ENCODE measurements around the gene BANF1.
"Not testable (repeated sequence)": the region's sequence is repeated elsewhere in the genome, so short reads cannot be mapped to it uniquely, and the experiment has no call there.

BANF1 gene

GRCh38 chr11:65978391-65979238, 23.7 kb upstream of the BANF1 start:
- no peak for DNase-seq

GRCh38 chr11:65979261-65979759, 23.0 kb upstream of the BANF1 start:
- no peak for DNase-seq

DNA sequence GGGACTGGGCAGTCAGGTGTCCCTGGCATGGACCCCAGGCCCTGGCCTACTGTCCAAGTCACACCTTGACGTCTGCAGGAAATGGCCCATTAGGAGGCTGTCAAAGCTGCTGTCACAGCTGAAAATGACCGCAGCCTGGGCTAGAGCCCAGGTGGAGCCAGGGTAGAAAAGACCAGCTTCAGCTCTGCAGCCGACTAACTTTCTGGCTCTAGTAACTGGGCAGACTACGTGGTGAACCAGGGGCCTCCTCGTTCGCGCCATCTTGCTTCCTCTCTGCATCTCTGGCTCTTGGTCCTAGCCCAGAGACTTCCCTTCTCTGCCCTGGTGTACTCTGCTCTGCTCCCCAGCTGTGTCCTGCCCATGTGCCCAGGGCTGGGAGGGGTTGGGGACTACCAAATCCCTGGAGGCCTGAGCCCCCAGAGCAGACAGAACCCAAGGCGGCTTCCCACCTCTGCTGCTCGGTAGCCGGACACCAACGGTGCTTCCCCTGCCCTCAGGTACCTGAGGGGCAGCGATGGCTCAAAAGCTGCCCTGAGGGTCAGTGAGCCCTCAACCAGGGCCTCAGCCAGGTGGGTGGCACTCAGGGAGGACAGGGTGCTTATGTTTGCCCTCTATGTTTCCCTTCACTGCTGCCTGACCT, 21.1 kb upstream of the BANF1 start:
- DNase-seq: no peak

DNA sequence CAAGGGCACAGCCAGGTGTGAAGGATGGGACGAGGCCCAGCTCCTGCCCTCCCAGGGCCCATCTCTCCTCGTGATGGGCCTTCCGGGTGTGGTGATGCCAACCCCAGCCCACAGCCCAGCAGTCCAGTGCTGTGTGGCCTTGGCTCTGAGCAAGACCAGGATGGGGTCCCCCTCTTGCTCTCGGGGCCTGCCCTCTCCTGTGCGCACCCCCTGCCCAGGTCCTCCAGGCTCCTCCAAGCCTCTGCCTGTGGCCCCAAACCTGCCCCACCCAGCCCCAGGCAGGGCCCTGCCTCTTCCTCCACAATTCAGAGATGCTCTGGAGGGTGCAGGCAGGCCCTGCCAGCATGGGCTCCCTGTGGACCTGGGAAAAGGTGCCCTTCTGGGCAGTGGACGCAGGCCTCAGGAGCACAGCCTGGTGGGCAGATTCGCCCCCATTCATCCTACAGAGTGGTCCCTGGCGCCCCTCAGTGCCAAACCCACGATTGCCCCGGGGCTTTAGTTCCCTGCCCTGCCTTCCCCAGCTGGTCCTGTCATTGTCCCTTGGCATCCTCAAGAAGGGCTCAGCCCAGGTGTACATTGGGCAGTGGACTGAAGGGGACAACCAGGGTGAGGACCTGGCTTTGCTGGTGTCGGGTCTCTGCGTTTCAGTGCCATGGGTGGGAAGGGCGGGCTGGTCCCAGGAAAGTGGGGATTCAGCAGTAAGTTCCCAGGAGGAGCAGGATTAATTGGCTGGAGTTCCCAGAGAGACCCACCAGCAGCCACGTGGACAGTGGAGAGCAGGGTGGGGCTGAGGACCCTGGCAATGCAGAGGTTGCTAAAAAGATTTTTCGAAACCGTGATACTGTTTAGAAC, 20.1 kb upstream of the BANF1 start:
- no peak for DNase-seq

DNA sequence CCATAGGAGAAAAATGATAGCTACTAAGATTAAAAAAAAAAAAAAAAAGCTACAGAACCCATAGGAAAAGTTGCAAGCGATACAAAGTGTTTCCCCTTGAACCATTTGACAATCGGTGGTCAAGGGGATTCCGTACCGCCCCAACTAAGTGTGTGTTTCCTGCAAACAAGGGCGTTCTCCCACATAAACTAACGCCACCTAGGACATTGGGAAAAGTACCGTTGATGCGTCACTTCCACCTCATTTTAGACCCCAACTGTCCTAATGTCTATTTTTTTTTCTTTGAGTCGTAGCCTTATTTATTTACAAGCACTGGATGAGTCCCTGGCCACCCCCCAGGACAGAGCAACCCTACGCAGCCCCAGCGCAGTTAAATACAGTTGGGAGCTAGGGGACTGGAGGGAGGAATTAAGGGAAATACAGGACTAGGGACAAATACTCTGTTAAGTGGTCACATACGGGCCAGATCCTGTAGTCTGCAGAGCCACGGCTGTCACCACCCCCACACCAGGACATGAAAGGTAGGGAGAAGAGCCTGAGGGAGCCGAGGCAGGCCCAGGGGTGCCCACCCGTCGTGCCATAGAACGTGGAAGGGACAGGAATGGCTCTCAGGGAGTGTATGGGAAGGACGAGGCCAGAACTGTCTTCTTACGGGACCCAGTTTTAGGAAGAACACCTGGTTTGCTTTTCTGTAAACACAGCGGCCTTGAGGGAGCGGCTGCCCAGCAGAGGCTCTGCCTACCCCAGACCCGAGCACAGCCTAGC, 19.3 kb upstream of the BANF1 start:
- DNase-seq: no peak

GRCh38 chr11:65983589-65983987, 18.7 kb upstream of the BANF1 start:
- no peak for DNase-seq

GRCh38 chr11:65987336-65987735, 15.0 kb upstream of the BANF1 start:
- no peak for DNase-seq

DNA sequence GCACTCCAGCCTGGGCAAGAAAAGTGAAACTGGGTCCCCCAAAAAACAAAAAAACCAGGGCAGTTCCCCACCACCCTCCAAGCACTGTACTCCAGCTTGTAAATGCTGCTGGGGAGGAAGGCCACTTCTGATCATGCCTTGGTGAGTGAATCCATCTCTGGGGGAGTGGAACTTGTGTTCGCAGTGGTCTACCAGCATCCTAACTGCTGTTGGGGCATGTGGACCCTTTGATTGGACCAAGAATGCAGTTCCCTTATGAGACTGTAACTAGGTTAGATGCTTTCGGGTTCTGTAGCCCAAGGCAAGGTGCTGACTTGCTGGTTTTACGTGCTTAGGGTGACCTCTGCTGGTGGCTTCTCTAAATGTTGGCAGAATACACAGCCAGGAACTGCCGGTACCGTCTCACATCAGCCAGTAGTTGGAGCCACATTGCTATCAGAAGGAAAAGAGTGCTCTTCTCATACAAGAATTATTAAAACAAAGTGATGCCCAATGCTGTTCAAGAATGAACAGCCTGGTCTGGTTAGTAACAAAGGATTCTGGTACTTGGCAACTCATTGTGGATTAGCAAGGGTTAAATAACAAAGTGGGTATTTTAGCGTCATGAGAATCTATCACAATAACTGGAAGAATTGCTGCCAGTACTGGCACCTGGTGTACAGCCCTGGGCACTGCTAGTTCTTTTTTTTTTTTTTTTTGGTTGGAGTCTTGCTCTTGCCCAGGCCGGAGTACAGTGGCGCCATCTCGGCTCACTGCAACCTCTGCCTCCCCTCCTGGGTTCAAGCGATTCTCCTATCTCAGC, 13.3 kb upstream of the BANF1 start:
- DNase-seq: peak; percentile 86

DNA sequence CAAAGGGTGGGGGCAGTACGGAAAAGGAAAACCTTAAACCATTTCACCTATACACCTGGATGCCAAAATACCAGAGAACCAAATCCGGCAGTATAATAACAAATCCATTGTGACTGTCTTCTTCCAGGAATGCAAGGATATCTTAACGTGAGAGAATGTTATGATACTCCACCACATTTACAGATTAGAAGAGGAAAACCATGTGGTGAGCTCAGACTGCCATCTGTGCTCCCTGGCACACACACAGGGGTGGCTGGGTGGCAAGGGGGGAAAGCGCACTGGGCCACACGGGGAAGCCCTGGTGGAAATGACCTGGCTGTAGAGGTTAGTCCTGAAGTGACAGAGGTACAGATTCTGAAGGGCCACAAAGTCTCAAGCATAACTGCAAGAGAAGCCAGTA, 10.2 kb upstream of the BANF1 start:
- DNase-seq: no peak

GRCh38 chr11:65997286-65997685, 5.0 kb upstream of the BANF1 start:
- DNase-seq: no peak

DNA sequence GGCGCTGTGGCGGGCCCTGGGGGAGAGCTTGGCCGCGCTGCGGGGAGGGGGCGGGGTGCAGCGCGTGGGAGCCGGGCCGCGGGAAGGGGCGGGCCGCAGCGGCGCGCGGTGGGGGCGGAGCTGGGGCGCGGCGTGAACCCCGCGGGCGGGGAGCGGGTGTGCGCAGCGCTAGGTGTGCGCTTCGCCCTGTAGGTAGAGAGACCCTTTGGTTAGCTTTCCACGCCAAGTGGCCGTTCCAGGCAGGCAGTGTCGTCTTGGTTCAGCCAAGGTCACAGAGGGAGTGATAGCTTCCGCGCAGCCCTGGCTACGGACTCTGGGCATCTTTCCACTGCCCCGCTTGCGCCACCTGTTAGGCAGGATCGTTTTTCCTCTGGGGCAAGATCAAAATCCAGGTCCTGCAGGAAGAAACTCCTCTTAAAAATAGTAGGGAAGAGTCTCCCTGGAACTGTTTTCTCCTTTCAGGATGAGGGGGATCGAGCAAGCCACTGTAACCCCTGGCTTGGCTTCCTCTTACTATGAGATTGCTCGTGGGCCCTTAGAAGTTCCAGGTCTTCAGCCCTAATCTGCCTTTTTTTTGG, 434 bp downstream of the BANF1 start:
- no peak for DNase-seq

DNA sequence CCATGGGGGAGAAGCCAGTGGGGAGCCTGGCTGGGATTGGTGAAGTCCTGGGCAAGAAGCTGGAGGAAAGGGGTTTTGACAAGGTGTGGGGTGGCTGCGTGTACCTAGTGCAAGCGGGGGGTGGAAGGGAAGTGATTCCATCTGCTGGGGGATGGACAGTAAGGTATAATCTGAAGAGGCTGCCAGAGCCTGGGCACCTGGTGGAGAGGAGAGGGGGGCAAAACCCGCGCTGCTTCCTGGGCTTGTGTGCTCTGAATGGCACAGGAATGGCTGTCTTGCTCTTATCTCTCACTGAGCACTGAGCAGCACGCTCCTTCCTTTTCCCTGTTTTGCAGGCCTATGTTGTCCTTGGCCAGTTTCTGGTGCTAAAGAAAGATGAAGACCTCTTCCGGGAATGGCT, 988 bp downstream of the BANF1 start:
- no peak for DNase-seq

DNA sequence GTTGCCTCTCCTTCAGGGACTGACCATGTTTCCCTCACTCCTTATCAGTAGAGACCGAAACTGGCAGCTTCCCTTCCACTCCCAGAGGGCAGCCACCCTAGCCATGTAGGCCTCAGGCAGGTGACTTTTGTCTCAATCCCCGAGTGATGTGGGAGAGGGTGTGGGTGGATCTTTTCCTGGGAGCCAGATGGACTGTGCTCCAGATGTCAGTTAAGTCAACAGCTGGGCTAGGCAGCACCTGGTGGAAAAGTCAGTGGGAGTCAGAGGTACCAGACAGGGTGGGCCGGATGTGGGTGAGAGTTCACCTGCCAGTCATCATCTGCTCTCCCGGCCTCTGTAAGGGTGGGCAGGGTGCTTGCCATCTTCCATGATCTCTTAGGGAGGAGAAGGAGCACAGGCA, 1.9 kb downstream of the BANF1 start:
- no peak for DNase-seq

- no peak for DNase-seq
Measured at GRCh38 chr11:66006134-66006890, 4.0 kb downstream of the BANF1 start.

DNA sequence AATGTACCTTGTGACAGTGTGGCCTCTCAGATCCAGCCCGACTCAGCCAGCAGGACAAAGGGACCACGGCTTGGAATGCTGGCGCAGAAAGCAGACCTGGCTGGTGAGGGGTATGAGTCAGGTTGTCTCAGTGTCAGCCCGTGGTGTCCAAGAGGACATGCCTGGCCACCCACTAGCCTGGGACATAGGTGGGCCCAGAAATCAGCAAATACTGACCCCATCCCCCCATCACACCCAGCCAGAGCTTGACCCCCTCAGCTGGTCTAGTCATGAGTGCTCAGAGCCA, 4.5 kb downstream of the BANF1 start:
- no peak for DNase-seq

GRCh38 chr11:66007201-66007634, 4.9 kb downstream of the BANF1 start:
- DNase-seq: no peak

GRCh38 chr11:66008095-66008467, 5.8 kb downstream of the BANF1 start:
- no peak for DNase-seq

DNA sequence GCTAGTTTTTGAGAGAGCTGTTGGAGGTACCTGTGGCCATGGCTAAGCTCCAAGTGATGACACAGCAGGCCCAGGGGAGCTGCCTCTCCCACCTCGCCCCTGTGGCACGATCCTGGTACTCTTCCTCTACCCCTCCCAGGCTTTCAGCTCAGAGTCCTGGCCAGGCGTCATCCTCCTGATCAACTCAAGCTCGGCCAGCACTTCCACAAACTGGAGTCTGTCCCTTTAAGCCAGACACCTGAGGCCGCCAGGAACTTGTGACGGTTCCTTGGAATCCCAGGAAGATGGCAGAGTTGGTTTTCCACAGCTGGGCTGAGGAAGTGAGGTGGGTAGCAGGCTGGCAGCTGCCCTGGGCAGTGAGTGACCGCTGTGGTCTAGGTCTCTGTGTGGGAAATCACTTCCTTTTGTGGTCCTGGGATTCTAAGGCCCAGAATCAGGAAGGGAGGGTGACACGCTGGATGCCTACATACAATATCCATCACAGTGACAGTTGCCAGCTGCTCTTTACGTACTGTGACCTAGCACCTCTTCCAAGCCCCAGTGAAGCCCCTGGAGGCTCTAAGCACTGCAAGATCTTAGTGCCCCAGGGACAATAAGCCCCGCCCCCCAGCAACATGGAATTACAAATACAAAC, 6.3 kb downstream of the BANF1 start:
- DNase-seq: no peak

DNA sequence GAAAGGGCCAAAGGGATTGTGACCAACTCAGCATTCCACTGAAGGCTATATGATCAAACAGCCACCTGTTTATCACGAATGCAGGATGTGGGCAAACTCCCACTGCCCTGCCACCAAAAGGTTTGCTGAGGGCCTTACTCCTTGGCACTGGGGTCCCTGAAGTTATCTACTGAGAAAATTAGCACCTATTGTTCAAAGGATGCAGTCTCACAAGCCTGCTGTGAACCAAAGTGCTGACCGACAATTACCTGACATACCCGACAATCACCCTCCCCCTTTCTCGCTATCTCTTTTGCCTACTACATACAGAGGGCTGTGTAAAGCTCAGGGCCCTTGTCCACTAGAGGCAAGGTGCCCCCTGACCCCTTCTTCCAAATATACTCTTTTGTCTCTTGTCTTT, 7.7 kb downstream of the BANF1 start:
- DNase-seq: not testable (repeated sequence)

DNA sequence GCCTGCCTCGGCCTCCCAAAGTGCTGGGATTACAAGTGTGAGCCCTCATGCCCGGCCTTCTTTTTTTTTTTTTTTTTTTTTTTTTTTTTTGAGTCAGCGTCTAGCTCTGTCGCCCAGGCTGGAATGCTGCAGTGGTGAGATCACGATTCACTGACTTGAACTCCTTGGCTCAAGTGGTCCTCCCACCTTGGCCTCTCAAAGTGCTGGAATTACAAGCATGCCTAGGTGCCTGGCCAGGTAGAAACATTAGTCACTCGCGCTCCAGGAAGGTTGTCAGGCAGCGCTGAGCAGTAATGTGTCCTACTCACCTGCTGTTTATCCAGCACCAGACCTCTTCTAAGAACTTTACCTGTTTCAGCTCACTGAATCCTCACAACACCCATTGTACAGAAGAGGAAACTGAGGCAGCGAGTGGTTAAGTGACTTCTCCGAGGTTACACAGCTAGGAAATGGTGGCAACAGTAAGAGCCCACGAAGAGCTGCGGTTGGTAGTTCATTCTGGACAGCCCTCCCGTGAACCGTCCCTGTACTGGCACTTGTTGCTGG, 9.0 kb downstream of the BANF1 start:
- DNase-seq: no peak
